GM12872 (cell line): ENCODE data around the gene GK.

ENCODE experiments used
- TF ChIP-seq, protein P1 (sequence below): IDR thresholded peaks from 3 replicates; pipeline ENCODE4 v1.5.1; 2011; ENCODE audit warnings: low read depth, mild to moderate bottlenecking, low read length, moderate library complexity; ENCODE audit not compliant: insufficient read depth

Gene GK

DNA sequence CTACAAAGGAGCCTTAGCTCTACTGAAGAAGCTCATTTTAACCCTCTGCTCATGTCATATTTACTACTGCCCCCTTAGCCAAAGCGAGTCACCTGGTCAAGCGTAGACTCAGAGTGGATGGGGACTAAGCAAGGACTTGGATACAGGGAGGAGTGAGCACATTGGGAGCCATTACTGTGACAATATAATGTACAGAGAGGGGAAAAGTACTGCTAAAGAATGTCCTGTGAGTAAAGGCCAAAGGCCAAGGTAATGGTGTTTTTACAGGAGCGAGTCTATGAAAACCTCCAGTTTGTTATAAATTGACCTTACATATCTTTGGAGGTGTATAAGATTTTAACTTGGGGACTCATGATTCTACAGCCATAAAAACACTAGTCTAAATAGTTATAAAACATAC is 10.6 kb upstream of the GK start:
- TF ChIP-seq, protein P1, sequence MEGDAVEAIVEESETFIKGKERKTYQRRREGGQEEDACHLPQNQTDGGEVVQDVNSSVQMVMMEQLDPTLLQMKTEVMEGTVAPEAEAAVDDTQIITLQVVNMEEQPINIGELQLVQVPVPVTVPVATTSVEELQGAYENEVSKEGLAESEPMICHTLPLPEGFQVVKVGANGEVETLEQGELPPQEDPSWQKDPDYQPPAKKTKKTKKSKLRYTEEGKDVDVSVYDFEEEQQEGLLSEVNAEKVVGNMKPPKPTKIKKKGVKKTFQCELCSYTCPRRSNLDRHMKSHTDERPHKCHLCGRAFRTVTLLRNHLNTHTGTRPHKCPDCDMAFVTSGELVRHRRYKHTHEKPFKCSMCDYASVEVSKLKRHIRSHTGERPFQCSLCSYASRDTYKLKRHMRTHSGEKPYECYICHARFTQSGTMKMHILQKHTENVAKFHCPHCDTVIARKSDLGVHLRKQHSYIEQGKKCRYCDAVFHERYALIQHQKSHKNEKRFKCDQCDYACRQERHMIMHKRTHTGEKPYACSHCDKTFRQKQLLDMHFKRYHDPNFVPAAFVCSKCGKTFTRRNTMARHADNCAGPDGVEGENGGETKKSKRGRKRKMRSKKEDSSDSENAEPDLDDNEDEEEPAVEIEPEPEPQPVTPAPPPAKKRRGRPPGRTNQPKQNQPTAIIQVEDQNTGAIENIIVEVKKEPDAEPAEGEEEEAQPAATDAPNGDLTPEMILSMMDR: no peak

DNA sequence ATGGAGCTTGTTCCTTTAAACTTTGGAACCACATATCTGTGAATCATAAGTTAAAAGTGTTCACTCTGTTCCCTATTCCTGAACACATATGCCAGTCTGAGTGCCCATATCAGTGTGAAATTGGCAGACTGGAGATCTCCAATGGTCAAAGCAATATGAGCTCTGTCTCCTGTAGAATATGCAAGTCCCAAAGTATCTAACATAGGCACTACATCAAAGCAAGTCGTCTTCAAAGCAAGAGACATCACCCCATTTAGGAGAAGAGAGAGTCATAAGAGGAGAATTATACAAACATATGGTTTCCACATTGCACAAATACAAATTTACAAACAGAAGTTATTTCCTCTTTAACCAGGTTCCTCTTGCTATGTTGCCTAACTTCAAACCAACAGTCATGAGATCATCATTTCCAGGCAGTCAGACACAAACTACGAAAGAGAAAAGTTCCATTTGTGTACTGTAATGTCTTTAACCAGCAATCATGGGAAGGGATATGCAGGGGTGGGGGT is 9.9 kb upstream of the GK start:
- TF ChIP-seq, protein P1: no peak

DNA sequence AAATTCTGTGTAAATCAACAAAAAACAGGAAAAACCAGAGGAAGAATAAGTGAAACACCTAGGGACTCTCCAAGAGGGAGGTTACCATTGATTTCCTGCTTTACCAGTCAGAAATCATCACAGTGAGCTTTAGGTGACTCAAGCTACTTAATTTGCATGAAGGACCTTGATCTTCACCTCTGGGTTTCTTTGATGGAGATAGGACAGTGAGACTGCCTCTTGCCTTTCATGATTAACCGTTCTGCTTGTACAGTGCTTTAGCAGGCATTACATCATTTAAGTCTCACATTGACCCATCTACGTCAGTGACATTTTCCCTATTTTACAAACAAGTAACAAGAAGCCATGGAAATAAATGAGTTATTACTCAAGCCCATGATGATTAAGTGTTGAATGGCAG is 3.4 kb upstream of the GK start:
- TF ChIP-seq, protein P1: no peak

DNA sequence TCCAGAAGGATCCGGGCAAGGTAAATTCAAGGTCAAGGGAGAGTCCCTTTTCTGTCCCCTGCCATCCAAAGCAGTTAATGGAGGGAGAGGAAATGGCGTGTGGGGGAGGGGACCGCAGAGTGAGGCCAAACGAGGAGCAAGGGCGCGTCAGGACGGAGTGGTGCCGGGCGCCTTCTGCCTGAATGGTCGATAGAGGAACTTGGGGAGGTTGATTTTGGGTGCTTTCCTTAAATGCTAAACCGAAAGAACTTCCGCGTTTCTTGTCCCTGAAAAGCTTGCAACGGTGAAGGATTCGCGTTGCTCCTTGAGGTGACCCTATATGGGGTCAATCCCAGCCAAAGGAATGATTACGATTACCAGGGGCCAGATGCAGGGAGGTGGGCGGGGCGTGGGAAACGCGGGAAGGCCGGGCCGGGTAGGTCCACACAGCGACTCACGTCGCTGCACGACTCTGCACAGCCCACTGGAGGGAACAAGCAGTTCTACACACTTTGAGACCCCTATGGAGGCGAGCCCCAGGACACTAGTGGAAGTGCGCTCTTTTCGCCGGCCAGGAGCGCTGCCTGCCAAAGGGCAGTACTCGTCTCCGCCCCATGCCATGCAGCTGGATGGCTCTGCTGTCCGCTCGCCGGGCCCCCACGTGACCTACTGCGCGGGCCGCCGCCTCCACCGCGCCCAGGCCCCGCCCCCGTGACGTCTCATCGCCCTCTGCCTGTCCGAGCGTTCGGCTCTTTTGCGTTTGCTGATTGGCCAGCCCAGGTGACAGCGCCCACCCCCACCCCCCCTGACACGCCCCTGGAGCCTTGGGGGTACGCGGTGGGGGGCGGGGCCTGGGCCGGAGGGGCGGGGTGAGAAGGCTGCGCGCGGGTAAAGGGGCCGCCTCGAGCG is 452 bp upstream of the GK start:
- TF ChIP-seq, protein P1: no peak

DNA sequence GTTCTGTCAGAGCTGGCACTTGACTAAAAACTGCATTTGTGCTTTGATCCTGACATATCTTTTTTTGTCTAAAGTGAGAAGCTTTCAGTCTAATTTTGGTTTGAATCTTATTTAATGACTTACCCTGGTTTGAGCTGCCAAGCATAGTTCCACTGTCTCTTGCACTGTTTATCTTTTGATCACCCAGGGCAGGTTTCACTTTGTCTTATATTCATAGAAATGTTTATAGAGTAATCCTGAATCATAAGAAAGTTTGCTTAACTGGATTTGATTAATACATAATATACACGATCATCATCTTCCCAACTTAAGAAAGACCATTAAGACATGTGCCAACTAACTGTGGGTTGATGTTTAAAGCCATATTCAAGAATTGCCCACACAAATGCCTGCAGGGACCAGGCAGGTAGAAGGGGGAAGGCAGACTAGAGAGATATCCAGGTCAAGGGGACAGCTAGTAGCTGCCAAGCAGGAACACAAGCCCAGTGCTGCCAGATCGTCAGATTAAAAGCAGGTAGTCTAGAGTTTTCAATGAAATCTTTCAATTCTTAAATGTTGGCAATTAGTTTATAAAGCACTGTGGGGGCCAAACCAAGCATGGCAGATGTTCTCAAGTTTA is 1.9 kb downstream of the GK start:
- TF ChIP-seq, protein P1: no peak

DNA sequence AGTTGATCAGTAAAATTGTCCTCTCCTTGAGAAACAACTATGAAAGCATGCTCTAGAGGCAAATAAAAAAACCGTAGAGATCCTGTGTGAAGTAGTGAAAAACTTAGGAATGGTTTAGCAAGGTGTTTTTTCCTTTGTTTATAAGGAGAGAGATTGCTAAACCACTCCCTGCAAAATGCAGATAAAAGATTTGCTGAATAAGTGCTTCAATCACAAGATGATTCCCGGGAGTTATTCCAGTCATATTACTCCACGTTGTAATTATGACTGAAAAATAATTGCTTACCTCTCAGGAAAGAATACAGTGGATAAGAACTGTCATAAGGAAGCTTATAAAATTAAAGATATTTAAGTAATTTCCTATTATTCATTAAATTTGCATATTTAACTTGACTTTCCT is 2.8 kb downstream of the GK start:
- TF ChIP-seq, protein P1: no peak
